K562 (cell line): ENCODE data around the gene SHMT1. TPM values are rescaled to one million over a fixed set of nuclear protein-coding genes. Genes with fewer than 3 reads are reported as not detected.

Experiments used
- BRCA1 ChIP-seq, 2 experiments: fragments of 450-650 bp in 1 of 2; sonication (generic) in 1 of 2; formaldehyde crosslinking in 1 of 2; IDR thresholded peaks; 2 replicates each; pipeline versions ENCODE4 v1.5.0 to v1.6.1; 2017 to 2020; ENCODE audit warnings: mild to moderate bottlenecking in 1 of 2, missing genetic modification reagents in 1 of 2
- CTBP1 ChIP-seq: fragments of 450-650 bp; IDR thresholded peaks from 2 replicates; pipeline ENCODE4 v1.6.1; 2016; ENCODE audit warnings: borderline replicate concordance
- EP400 ChIP-seq: fragments of 450-650 bp; IDR thresholded peaks from 2 replicates; pipeline ENCODE4 v1.6.1; 2017; ENCODE audit warnings: antibody characterized with exemption, mild to moderate bottlenecking, moderate library complexity
- ESRRA ChIP-seq: fragments of 450-650 bp; IDR thresholded peaks from 2 replicates; pipeline ENCODE4 v1.6.1; 2014; ENCODE audit warnings: low read depth, mild to moderate bottlenecking, moderate library complexity, borderline replicate concordance
- IFI16 ChIP-seq: fragments of 250-450 bp; sonication (Bioruptor Pico); IDR thresholded peaks from 2 replicates; pipeline ENCODE4 v2.1.2; 2022; ENCODE audit warnings: mild to moderate bottlenecking, inconsistent platforms
- MAX ChIP-seq: sonication (generic); formaldehyde crosslinking; IDR thresholded peaks from 2 replicates; pipeline ENCODE4 v1.9.0; 2022; ENCODE audit warnings: mild to moderate bottlenecking, missing genetic modification reagents
- NRF1 ChIP-seq, 2 experiments: fragments of 450-650 bp; IDR thresholded peaks in 1 of 2; conservative IDR thresholded peaks in 1 of 2; 2 replicates each; pipeline ENCODE4 v1.6.1; 2014; ENCODE audit warnings: mild to moderate bottlenecking in 2 of 2
- PRMT5 ChIP-seq: sonication (generic); formaldehyde crosslinking; IDR thresholded peaks from 2 replicates; pipeline ENCODE4 v1.5.0; 2020; ENCODE audit warnings: missing genetic modification reagents
- REST ChIP-seq, 2 experiments: fragments of 450-650 bp; formaldehyde crosslinking in 1 of 2; IDR thresholded peaks; 2 replicates each; pipeline versions ENCODE4 v1.4.0 to v1.6.1; 2014 to 2020; ENCODE audit warnings: mild to moderate bottlenecking in 2 of 2, borderline replicate concordance in 1 of 2, low read depth in 1 of 2
- SP2 ChIP-seq: IDR thresholded peaks from 2 replicates; pipeline ENCODE4 v1.6.1; 2011; ENCODE audit warnings: mild to moderate bottlenecking, low read depth, low read length, moderate library complexity; ENCODE audit not compliant: poor library complexity, severe bottlenecking; ENCODE audit errors: extremely low read depth
- TAF9B ChIP-seq: fragments of 450-650 bp; IDR thresholded peaks from 2 replicates; pipeline ENCODE4 v1.6.1; 2018; ENCODE audit warnings: mild to moderate bottlenecking; ENCODE audit not compliant: partially characterized antibody
- ZNF431 ChIP-seq: sonication (generic); formaldehyde crosslinking; IDR thresholded peaks from 2 replicates; pipeline ENCODE4 v1.8.0; 2022; ENCODE audit warnings: mild to moderate bottlenecking, missing genetic modification reagents
- polyA plus RNA-seq, 8 experiments: library from polyadenylated mRNA; depleted of rRNA in 4 of 8; stranded (reverse) in 5 of 8; unstranded in 3 of 8; fragments of >200 nt; fragmentation: Nextera tagmentation in 2 of 8; fragmentation: Illumina TruSeq in 1 of 8; extraction: Ambion mirVana in 2 of 8; extraction: Trizol in 1 of 8; gene quantifications; 2 replicates each; pipeline versions ENCODE4 v1.2.1 to v1.2.3, GENCODE V29; 2011 to 2014; ENCODE audit warnings: inconsistent platforms in 1 of 8, missing spikeins in 1 of 8
- total RNA-seq, 7 experiments: library from RNA; depleted of rRNA in 6 of 7; stranded (reverse); fragments of >200 nt in 6 of 7; fragmentation: Illumina TruSeq in 2 of 7; extraction: Trizol in 2 of 7; gene quantifications; 2 replicates each; pipeline versions ENCODE4 v1.2.1 to v1.2.3, GENCODE V29; 2011 to 2021; ENCODE audit warnings: low replicate concordance in 1 of 7
- TF ChIP-seq, protein P1 (sequence below): fragments of 450-650 bp; IDR thresholded peaks from 2 replicates; pipeline ENCODE4 v1.6.1; 2016; ENCODE audit warnings: antibody characterized with exemption
- TF ChIP-seq, protein P2 (sequence below), 3 experiments: fragments of 200-800 bp in 1 of 3; sonication (Bioruptor generic) in 1 of 3; sonication (generic) in 1 of 3; formaldehyde crosslinking in 1 of 3; IDR thresholded peaks; 2 replicates each; pipeline versions ENCODE4 v1.6.1 to v1.8.0; 2016 to 2022; ENCODE audit warnings: mild to moderate bottlenecking in 2 of 3, missing compliant biosample characterization in 2 of 3, missing genetic modification characterization in 2 of 3, missing genetic modification reagents in 1 of 3

SHMT1 gene
- total and polyA plus RNA-seq, 9 of the 15 experiments (the other 6 are each of a cell fraction or from before 2014, with no cell fraction given), result 3.3 to 31.2 (median 23.3) TPM

- TF ChIP-seq REST (IDR thresholded peaks at IDR 0.05; ENCODE audit: borderline replicate concordance), result peak; percentile 61
- no peak for TF ChIP-seq REST (CRISPR knock-in tag; IDR thresholded peaks at IDR 0.05; ENCODE audit: low read depth)
- no peak for TF ChIP-seq TAF9B
- TF ChIP-seq PRMT5, result no peak
- TF ChIP-seq, protein P1, sequence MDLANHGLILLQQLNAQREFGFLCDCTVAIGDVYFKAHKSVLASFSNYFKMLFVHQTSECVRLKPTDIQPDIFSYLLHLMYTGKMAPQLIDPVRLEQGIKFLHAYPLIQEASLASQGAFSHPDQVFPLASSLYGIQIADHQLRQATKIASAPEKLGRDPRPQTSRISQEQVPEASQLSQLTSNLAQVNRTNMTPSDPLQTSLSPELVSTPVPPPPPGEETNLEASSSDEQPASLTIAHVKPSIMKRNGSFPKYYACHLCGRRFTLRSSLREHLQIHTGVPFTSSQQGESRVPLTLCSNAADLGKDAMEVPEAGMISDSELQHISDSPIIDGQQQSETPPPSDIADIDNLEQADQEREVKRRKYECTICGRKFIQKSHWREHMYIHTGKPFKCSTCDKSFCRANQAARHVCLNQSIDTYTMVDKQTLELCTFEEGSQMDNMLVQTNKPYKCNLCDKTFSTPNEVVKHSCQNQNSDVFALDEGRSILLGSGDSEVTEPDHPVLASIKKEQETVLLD, result no peak
- TF ChIP-seq ZNF431 (CRISPR knock-in tag), result no peak
- peak; percentile 67 for TF ChIP-seq MAX (CRISPR knock-in tag)
- TF ChIP-seq IFI16 (CRISPR knock-in tag), result no peak
- TF ChIP-seq EP400, result peak; percentile 44; the same call in 1 of the 2 replicates
- TF ChIP-seq, protein P2, sequence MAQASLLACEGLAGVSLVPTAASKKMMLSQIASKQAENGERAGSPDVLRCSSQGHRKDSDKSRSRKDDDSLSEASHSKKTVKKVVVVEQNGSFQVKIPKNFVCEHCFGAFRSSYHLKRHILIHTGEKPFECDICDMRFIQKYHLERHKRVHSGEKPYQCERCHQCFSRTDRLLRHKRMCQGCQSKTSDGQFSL (CRISPR knock-in tag; IDR thresholded peaks at IDR 0.05), result no peak
- TF ChIP-seq, protein P2 (tag; IDR thresholded peaks at IDR 0.05), result no peak
- peak; percentile 93 to 94 for TF ChIP-seq NRF1 (conservative IDR thresholded peaks at IDR 0.05 in 1 of 2, IDR thresholded peaks at IDR 0.05 in 1 of 2)
- TF ChIP-seq CTBP1, result peak; percentile 84
- TF ChIP-seq SP2, result peak; percentile 30
- TF ChIP-seq ESRRA, result 0 out of 2 replicates have a peak, but pooled peaks have one; percentile 32
- TF ChIP-seq BRCA1 (IDR thresholded peaks at IDR 0.05), result no peak
- TF ChIP-seq BRCA1 (CRISPR knock-in tag; IDR thresholded peaks at IDR 0.05), result no peak
Observed at GRCh38 chr17:18363101-18364049, at the start of gene SHMT1 (continued).
